ENCODE measurements around the gene RETN.

RETN gene, protein sequence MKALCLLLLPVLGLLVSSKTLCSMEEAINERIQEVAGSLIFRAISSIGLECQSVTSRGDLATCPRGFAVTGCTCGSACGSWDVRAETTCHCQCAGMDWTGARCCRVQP

DNA sequence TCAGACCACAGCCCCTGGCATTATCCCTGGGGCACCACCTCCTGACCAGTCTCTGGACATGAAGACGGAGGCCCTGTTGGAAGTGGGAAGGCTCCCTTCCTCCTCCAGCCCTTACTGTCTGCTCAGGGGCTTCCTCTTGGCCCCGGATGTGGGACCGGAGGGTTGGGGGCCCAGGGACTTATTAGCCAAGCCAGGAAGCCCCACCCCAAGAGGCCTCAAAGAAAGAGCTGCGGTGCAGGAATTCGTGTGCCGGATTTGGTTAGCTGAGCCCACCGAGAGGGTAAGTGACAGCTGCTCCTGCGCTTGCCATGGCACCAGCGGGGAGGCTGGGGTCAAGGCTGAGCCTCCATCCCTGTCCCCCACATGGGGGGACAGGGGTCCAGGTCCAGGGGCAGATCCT, at the start of gene RETN:
Gene RETN (plus strand): TSS at position 208 of the 400 bp plus-strand sequence. CDS start 278 bp downstream, outside the sequence.
- DNase-seq (ENCODE audit: low spot score) = no peak

DNA sequence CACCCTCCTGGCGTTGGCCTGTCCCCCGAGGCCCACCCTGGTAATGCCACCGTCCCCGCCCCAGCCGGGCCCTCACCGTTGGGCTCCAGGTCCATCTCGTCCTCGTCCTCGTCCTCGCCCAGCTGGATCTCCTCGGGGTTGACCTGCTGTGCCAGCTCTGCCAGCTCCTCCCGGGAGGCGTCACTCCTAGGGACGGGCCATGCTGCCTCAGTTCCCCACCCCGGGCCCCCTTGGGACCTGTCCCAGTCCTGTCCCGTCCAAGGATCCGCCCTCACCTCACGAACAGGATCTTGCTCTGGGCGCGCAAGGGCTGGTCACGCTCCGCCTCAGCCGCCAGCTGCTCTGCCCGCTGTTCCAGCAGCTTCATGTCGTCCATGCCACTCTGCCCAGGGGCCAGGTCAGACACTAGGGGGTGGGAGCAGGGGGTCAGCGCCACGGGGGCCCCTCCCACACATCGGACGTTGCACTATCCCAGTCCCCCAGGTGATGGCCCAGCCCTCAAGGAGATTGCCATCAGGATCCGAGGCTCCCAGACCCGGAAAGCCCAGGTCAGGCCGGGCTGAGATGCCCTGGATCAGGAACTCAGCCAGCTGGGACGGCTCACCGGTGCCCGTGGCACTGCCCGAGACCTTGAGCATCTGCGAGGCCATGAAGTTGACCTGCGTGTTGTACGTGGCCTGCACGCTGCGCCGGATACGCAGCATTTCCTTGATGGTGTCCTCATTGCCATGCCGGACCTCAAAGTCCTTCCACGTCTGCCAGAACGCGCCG, 49.0 kb upstream of the RETN start:
- no peak for DNase-seq (ENCODE audit: low spot score)

- DNase-seq (ENCODE audit: low spot score) = no peak
These were observed 48.1 kb upstream of the RETN start for GRCh38 chr19:7620442-7621412.

DNA sequence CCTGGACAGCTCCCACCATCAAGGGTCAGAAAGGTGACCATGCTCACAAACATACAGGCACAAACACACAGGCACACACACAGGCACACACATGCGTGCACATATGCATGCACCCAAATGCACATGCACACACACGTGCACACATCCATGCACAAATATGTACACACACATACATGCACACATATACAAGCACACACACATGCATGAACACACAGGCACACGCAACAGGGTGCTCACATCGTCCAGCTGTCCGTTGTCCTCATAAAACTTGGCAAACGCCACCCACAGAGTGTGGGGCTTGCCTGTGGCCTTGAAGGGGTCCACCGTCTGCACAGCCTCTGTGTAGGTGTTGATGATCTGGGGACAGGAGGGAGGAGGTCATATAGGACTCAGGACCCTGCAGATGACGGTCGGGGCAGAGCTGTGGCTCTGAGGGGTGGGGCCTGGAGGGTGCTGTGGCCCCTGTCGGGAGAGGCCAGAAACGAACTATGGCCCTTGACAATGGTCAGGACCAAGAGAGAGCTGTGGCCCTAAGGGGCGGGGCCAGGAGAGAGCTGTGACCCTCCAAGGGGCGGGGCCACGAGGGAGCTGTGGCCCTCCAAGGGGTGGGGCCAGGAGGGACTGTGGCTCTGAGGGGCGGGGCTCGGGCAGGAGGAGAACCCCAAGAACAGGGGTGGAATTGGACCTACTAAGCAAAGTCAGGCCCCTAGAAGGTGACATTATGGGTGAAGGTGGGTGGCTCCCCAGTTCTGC, 45.7 kb upstream of the RETN start:
- no peak for DNase-seq (ENCODE audit: low spot score)

DNA sequence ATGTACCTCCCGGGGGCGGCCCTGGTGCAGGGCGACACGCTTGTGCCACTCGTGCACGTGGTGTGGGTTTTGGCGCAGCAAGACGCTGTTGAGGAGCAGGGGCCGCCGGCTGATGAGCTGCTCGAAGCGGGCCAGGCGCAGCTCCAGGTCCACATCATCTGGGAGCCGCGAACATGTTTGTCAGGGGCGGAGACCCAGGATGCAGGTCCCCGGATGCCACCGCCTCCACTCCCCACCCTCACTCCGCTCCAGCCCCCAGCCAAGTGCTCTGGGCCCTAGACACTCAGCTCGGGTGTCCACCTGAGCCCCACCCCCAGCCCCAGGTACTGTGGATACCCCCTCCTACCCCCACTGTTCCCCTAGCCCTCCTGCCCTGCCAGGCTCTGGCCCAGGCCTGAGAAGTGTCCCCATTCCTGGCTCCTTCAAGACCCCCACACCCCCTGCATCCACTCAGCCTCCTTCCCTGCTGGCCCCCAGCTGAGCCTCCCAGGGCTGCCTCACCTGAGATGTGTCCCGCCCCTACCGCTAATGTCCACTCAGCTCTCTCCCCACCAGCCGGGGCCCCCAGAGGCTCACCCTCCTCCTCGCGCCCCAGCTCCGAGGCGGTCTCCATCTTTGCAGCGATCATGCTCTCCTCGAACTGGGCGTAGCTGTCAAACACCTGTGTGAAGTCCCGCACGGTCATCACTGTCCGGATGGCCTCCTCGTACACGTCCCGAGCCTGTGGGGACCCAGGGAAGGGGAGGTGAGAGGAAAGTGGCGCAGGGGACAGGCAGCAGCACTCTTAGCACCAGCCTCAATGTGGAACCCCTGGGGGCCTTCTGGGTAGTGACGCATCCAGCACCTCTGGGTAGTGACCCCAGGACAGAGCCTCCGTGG, 44.9 kb upstream of the RETN start:
- no peak for DNase-seq (ENCODE audit: low spot score)

GRCh38 chr19:7624810-7625209, 44.0 kb upstream of the RETN start:
- no peak for DNase-seq (ENCODE audit: low spot score)

DNA sequence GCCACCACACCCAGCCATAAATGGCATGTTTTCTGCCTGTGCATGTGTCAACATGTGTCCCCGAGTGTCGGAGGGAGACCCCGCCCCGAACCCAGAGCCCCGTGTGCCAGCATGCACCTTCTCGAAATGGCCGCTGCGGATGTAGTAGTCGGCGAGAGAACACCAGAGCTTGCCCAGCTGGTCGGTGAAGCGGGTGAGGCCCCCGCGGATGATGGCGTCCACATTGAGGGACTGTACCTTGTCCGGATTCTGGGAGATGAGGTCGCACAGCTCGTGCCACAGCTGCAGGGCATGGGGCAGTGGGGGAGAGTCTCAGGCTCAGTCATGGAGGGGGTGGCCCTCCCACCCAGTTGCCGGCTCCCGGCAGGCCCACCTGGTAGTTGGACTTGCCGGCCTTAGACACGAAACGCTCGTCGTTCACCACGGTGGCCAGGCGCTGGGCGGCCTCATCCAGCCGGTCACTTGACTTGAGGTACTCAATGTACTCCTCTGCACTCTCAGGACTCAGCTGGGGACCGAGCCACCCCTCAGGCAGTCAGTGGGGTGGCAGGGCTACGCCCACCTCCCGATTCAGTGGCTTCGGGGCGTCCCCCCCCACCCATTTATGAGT, 43.0 kb upstream of the RETN start:
- DNase-seq (ENCODE audit: low spot score) = no peak

DNA sequence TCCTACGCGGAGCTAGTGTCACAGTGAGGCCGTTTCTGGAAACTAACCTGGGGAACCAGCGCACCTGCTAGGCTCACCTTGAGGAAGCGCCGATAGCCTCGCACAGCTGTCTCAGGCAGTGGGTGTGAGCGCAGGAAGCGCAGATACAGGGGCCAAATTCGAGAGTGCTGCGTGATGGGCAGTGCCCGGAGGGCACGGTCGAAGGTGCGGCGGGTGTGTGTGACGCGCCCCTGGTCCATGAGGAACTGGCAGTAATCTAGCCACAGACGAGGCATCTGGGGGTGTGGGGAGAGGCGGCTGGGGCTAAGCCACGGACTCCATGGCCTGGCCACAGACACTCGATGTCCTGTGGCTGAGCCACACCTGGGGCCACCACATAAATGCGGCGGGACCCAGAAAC, 41.7 kb upstream of the RETN start:
- DNase-seq (ENCODE audit: low spot score) = no peak

DNA sequence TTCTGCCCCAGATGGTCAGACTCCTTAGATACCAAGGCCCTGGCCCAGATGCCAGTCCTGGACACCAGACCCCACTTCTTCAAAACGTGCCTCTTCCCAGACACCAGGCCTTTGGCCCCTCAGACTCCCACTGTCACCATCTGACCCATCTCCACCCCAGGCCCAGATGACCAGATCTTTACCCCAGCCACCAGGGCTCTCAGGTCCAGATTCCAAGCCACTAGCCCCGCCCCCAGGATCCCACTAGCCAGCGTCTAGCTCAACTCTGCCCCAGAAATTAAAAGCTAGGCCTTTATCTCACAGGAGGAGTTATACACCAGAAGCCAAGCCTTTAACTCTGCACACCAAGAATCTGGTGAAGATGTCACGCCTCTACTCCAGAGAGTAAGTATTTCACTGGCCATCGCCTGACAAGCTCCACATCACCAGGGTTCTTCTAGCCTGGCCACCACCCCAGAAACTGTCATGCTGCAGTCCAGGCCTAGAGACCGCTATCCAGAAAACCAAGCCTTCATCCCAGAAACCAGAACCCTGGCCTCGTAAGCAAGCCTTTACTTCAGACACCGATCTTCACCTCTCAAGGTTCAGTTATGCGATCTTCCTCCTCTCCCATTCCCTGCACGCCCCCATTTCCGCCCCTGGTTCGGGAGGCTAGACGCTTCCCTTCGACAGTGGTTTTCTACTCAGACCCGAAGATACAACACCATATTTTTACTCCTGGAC, 40.1 kb upstream of the RETN start:
- DNase-seq (ENCODE audit: low spot score) = no peak

DNA sequence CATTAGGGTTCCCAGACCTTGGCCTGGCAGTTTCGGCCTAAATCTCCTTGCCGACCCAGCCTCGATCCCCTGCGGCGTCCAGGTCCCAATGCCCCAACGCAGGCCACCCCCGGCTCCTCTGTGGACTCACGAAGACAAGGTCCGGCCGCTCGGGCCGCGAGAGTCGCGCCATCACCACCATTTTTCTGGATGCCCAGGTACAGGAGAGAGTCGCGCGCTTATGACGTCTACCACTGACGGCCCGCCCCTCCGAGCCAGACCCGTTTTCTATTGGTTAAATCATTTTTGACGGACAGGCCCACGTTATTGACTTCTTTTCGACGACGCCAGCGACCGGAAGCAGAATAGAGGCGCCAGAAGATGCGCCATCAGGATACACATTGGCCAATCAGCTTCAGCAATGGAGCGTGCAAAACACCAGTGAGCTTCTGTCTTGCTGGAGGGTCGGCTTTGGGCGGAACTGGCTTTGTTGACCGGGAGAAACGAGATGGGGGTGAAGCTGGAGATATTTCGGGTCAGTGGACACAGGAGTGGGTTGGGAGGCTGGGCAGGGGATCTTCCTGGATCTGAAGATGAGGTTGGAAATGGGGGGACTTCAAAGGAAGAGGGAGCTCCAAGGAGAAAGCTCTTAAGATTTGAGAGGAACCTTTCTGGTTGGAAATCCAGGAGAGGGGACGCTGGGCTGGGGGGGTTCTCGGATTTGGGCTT, 39.3 kb upstream of the RETN start, which contains the start of the genes PET100 and XAB2:
Gene PET100 (plus strand): TSS at position 447 of the 708 bp plus-strand sequence. CDS start 41 bp downstream, at position 488.
Gene XAB2 (minus strand): TSS at position 199 of the 708 bp plus-strand sequence. CDS start 18 bp downstream, at position 181.
- DNase-seq (ENCODE audit: low spot score) = peak; percentile 99

- no peak for DNase-seq (ENCODE audit: low spot score)
These were observed 37.3 kb upstream of the RETN start for GRCh38 chr19:7631577-7631976.

DNA sequence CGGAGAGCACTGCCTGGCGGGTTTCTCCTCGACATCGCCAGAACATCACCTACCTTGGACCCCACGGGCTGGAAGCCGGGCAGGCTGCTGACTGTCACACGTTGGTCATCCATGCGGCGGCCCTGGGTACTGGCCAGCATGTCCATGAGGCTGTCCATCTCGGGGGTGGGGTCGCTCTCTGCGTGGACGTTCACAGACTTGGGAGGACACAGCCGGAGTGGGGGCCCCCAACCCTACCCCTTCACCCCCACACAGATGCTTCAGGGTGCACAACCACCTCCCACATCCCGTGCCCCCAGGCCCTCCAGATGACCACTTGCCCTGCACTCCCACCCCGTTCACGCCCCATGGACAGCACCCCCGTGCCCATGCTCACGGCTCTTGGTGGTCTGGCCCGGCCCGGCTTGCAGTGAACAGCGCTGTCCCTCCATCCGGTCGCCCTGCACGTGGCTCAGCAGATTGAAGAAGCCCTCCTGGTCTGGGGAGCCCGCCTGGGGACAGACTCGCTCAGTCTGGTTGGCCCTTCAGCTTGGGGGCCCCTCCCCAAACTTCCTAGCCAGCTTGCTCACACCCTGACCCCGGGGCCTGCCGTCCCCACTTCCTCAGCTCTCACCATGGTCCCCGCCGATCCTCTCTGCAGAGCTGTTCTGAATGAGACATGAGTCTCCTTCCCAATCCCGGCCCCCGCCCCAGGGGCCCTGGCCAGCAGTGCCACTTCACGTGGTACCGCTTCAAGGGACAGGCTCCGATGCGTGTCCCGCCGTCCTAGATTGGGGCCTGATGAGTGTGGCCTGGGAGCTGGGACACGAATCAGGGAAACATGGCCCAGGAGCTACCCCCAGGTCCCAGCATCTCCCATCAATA, 36.3 kb upstream of the RETN start:
- DNase-seq (ENCODE audit: low spot score) = no peak

- DNase-seq (ENCODE audit: low spot score) = no peak
These were observed 35.2 kb upstream of the RETN start, which contains the start of gene PCP2 for GRCh38 chr19:7633698-7634097. TSS of gene PCP2 (minus strand) at chr19:7633719. CDS start at chr19:7633457, 262 bp downstream.

GRCh38 chr19:7635670-7636069, 33.2 kb upstream of the RETN start:
- no peak for DNase-seq (ENCODE audit: low spot score)

- no peak for DNase-seq (ENCODE audit: low spot score)
These were observed 32.5 kb upstream of the RETN start for GRCh38 chr19:7636317-7636690.

- DNase-seq (ENCODE audit: low spot score) = no peak
These were observed 32.0 kb upstream of the RETN start, which contains the start of gene STXBP2 for GRCh38 chr19:7636691-7637373. TSS of gene STXBP2 (plus strand) at chr19:7637110. CDS start at chr19:7637150, 40 bp downstream.

All from globus pallidus (tissue), 1 donor.